ENCODE results near the gene SNCG.
"Not testable (repeated sequence)": the region's sequence is repeated elsewhere in the genome, so short reads cannot be mapped to it uniquely, and the experiment has no call there.

SNCG gene

DNA sequence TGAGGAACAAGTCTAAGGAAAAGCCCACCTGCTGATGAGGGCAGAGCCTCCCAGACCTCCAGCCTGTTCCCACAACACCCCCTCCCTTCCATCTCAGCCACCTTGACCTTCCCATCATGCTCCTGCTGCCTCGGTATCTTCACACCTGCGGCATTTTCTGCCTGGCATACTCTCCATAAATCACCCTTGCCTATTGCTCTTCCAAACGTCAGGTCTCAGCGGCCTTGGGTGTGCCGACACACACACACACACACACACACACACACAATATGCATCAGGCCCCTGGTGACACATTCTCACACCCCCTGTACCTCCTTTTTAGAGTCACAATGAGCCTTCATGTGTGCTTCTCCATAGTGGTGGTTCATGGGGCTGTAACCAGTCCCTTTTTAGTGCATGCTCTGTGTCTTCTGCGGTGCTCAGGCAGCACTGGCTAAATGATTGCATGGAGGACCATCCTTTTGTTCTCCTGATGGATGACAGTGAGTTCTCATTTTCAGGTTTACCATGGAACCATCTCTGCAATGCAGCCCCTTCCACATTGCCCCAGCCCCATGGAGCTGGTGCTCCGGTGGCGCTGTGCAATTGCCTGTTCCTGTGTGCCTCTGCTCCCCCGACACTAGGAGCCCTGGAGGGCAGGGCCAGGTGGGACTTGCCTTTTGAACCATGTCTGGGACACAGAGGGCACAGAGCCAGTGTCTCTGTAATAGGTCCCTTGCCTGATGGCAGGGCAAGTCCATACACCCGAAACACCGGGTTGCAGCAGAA, 14.4 kb downstream of the SNCG start:
- in situ Hi-C loops (cut with MboI; ENCODE audit: low sequenced_read_pairs): no loop called here

DNA sequence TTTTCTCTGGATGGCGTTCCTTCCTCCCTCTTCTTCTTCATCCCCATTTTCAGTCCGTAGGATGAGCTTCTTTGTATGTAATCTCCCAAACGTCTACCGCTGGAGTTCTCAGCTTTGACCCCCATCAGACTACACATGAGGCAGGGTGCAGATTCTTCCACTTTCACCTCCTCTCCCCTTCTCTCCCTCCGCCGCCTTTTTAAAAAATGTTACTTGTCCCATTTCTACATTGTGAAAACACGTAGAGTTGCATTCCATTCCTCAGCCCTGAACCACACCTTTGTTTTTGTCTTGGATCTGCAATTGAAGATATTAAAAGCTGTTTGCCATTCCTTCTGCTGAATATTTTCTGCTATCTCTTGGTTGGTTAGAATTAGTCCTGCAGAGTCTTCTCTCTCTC, 16.1 kb downstream of the SNCG start:
- in situ Hi-C loops (cut with MboI; ENCODE audit: low sequenced_read_pairs): no loop called here

DNA sequence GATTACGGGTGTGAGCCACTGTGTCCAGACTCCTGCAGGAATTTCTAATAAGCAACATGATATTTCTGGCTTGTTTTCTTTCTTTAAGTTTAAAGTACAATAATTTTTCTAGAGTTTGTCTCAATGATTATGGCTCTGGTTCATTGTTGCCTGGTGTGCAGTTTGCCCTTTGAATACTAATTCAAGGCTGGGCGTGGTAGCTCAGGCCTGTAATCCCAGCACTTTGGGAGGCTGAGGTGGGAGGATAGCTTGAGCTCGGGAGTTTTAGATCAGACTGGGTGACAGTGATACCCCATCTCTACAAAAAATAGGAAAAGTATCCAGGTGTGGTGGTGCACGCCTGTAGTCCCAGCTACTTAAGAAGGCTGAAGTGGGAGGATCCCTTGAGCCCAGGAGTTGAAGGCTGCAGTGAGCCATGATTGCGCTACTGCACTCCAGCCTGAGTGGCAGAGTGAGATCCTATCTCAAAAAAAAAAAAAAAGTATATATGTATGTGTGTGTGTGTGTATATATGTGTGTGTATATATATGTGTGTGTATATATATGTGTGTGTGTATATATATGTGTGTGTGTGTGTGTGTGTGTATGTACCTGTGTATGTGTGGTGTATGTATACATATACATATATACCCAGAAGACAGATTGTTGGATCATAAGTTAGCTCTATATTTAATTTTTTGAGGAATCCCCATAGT, 18.1 kb downstream of the SNCG start:
- in situ Hi-C loops (cut with MboI; ENCODE audit: low sequenced_read_pairs): no loop called here

DNA sequence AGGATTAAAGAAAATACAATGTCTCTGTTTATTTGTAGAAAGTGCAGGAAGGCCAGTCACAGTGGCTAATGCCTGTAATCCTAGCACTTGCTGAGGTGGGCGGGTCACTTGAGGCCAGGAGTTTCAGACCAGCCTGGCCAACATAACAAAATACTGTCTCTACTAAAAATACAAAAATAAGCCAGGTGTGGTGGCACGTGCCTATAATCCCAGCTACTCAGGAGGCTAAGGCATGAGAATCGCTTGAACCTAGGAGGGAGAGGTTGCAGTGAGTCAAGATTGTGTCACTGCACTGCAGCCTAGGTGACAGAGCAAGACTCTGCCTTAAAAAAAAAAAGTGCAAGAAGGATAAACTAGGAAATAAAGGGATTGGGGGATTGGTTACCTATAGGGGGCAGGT, 20.1 kb downstream of the SNCG start:
- in situ Hi-C loops (cut with MboI; ENCODE audit: low sequenced_read_pairs): not testable (repeated sequence)

DNA sequence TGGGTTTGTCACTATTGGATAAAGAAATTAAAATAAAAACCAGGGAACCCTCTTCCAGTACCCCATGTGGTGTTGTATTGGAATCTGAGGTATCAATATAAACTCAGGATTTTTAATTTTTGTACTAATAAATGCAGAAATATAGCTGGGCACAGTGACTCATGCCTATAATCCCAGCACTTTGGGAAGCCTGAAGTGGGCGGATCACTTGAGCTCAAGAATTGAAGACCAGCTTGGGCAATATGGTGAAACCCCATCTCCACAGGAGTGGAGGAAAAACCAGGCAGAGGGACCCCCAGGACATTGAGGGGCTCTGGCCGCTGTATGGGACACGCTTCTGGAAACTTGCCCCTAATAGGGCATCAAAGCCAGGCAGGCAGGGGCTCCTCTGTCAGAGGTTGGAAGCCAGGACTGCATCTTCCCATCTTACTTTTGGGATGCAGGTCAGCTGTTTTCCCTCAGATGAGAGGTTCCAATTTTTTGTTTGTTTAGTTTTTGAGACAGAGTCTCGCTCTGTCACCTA, 21.0 kb downstream of the SNCG start:
- in situ Hi-C loops (cut with MboI; ENCODE audit: low sequenced_read_pairs): no loop called here

DNA sequence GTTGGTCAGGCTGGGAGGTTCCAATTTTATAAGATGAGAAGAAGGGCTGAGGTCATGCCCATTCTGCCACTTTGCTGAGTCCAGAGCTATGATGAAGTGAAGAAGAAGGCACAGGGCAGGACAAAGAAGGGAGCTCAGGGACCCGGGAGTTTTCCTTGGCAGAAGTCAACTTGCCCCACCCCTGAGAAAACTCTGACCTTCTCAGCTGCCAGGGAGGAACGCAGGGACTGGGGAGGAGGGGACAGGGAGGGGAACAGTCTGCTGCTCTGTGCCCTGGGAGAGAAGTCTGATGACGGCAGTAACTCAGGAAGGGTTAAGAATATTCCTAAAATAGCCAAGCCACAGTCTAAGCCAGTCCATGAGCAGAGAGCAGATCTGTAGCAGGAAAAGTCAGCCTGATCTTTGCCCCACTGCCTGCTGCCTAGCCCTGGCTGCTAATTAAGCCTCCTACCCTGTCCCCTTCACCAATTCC, 21.6 kb downstream of the SNCG start:
- in situ Hi-C loops (cut with MboI; ENCODE audit: low sequenced_read_pairs): no loop called here

DNA sequence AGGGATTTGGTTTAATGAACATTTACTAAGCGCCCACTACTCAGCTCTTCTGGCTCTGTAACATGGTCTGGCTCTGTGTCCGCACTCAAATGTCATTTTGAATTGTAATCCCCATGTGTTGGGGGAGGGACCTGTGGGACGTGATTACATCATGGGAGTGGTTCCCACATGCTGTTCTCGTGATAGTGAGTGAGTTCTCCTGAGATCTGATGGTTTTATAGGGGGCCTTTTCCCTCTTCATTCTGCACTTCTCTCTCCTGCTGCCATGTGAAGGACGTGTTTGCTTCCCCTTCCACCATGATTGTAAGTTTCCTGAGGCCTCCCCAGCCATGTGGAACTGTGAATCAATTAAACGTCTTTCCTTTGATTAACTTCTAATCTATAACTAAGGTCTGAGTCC, 22.6 kb downstream of the SNCG start:
- in situ Hi-C loops (cut with MboI; ENCODE audit: low sequenced_read_pairs): not testable (repeated sequence)

DNA sequence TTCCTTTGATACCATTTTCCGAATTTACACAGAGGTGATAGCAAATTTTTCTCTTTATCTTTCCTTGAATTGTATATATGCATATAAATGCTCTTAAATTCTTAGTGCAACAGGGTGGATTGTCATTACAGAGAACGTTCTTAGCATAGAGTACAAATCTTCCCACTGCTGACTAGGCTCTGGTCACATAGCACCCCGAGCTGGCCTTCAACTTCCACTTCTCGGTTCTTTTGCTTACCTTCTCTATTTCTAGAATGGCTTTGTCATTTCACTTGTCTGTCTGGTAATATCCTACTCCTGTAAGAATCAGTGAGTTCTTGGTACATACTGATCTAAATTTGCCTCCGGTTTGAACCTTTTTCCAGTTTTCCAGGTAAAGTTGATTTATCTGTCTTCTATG, 23.3 kb downstream of the SNCG start:
- in situ Hi-C loops (cut with MboI; ENCODE audit: low sequenced_read_pairs): no loop called here

DNA sequence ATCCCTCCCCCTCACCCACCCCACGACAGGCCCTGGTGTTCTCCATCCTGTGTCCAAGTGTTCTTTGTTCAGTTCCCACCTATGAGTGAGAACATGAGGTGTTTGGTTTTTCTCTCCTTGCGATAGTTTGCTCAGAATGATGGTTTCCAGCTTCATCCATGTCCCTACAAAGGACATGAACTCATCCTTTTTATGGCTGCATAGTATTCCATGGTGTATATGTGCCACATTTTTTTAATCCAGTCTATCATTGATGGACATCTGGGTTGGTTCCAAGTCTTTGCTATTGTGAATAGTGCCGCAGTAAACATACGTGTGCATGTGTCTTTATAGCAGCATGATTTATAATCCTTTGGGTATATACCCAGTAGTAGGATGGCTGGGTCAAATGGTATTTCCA, 26.1 kb downstream of the SNCG start:
- in situ Hi-C loops (cut with MboI; ENCODE audit: low sequenced_read_pairs): not testable (repeated sequence)

DNA sequence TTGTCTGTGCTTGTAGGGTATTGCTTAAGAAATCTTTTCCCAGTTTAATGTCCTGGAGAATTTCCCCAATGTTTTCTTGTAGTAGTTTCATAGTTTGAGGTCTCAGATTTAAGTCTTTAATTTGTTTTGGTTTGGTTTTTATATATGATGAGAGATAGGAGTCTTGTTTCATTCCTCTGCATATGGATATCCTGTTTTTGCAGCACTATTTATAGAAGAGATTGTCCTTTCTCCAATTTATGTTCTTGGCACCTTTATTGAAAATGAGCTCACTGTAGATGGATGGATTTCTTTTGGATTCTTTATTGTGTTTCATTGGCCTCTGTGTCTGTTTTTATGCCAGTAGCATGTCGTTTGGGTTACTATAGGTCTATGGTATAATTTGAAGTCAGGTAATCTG, 30.1 kb downstream of the SNCG start:
- in situ Hi-C loops (cut with MboI; ENCODE audit: low sequenced_read_pairs): no loop called here

DNA sequence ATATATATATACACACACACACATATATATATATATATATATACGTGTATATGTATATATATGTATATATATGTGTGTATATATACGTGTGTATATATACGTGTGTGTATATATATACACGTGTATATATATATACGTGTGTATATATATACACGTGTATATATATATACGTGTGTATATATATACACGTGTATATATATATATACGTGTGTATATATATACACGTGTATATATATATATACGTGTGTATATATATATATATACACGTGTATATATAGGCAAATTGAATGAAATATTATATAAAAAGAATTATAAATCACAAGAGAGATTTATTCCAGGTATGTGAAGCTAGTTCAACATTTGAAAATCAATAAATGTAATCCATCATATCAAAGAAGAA, 33.0 kb downstream of the SNCG start:
- in situ Hi-C loops (cut with MboI; ENCODE audit: low sequenced_read_pairs): not testable (repeated sequence)

DNA sequence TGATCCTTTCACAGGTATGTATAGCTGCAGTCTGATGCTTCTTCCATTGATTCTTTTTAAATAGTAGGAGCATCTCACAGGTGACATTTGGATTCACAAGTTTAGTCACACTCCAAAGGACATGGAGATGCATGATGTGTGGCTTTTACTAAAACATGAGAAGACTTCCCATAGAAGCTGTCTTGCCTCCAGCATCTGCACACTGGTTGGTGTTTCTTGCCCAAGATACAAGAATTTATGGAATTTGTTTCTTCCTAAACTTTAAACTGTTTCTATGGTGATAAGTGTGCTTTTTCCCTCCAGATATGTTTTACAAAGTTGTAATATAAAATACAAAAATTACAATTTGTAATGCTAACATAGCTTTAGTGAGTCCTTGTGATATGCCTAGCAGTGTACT, 34.1 kb downstream of the SNCG start:
- in situ Hi-C loops (cut with MboI; ENCODE audit: low sequenced_read_pairs): no loop called here

DNA sequence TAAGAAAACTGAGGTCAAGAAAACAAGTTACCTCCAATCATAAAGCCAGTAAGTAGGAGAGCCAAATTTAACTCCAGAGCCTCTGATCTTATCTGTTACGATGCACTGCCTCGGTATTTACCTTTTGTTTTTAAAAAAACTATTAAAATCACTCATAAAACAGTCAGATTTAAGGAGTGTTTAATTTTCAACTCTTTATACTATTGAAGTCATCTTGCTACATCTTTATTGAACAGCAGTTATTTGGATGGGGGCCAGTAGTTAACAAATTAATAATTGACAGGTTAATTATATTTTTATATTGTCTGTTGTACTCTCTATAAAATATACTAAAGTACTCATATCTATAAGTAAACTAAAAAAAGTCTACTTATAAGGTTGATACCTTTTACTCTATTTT, 34.5 kb downstream of the SNCG start:
- in situ Hi-C loops (cut with MboI; ENCODE audit: low sequenced_read_pairs): no loop called here

DNA sequence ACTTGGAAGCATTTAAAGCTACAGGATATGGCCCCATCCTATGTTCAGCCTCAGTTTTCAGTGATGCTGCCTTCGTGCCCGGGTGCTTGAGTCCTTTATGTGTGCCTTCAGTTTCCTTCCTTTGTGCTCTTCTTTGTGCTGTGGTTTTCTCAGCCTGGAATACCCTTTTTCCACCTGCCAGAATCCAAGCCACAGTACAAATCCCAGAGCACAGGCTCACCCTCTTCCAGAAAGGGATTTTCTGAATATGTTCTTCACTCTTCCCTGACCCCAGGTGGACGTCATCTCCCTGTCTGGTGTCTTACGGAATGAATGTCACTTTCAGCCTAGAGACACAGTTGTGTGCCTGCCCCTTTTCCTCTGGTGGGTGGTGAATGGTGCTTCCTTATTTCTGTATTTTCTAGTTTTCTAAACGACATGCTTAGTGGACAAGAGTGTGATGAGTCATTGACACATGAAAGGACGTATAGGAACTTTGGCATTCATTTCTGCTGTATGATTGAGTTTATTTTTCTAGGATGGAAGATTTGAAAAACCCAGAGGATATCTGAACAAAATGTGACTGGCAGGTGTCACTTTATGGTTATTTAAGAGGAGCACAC, 41.5 kb downstream of the SNCG start:
- in situ Hi-C loops (cut with MboI; ENCODE audit: low sequenced_read_pairs): not testable (repeated sequence)

DNA sequence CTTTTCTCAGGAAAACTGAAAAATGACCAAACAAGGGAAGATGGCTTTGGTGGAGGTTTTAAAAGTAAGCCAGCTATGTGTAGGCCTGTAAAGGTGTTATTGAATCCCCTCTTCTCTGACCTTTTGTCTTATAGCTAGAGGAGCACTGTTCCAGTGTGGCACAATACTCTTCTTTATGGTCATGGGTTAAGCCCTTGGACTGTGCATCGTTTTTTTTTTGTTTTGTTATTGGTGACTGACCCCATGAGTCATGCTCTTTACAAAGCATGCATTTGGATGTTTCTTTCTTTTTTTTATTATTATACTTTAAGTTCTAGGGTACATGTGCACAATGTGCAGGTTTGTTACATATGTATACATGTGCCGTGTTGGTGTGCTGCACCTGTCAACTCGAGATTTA, 42.1 kb downstream of the SNCG start:
- in situ Hi-C loops (cut with MboI; ENCODE audit: low sequenced_read_pairs): no loop called here

DNA sequence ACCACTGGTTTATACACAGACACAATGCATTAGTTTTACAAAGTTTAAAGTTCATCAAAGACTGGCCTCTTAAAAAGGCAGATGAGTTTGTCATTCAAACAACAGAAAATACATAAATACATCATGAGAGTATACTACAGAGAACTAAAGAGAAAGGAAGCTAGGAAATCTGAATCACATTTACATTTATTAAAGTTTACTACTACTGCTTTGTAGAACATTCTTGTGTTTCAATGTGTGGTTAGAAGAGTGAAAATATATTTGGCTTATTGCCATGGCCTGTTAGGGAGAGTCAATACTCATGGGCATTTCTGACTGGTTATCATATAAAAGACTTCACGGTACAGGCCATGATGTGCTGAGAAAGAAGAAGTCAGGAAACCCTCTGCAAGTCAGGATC, 48.7 kb downstream of the SNCG start:
- in situ Hi-C loops (cut with MboI; ENCODE audit: low sequenced_read_pairs): not testable (repeated sequence)

DNA sequence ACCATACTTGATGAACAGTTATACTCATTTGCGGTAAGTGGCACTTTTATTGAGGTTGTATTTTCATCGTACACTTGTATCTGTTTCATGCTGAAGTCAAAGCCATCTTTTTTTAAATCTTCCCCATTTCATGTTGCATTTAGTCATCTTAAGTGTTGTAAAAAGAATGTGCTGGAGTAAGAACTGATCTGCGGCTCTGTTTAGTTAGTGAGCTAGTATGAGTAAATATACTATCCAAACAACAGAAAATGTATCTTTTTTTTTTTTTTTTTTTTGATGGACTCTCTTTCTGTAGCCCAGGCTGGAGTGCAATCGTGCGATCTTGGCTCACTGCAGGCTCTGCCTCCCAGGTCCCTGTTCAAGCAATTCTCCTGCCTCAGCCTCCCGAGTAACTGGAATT, 49.3 kb downstream of the SNCG start:
- in situ Hi-C loops (cut with MboI; ENCODE audit: low sequenced_read_pairs): not testable (repeated sequence)

DNA sequence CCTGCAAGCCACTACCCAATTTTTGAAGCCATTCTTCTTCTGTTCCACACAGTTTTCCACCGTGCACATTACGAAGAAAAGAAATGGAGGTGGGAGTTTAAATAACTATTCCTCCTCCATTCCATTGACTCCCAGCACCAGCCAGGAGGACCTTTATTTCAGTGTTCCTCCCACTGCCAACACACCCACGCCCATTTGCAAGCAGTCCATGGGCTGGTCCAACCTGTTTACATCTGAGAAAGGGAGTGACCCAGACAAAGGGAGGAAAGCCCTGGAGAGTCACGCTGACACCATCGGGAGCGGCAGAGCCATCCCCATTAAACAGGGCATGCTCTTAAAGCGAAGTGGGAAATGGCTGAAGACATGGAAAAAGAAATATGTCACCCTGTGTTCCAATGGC, 49.9 kb downstream of the SNCG start:
- in situ Hi-C loops (cut with MboI; ENCODE audit: low sequenced_read_pairs): not testable (repeated sequence)

DNA sequence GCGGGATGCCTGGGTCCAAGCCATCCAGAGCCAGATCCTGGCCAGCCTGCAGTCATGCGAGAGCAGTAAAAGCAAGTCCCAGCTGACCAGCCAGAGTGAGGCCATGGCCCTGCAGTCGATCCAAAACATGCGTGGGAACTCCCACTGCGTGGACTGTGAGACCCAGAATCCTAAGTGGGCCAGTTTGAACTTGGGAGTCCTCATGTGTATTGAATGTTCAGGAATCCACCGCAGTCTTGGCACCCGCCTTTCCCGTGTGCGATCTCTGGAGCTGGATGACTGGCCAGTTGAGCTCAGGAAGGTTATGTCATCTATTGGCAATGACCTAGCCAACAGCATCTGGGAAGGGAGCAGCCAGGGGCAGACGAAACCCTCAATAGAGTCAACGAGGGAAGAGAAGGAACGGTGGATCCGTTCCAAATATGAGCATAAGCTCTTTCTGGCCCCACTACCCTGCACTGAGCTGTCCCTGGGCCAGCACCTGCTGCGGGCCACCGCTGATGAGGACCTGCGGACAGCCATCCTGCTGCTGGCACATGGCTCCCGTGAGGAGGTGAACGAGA, 50.8 kb downstream of the SNCG start:
- in situ Hi-C loops (cut with MboI; ENCODE audit: low sequenced_read_pairs): not testable (repeated sequence)
